GM18870 (cell line): ENCODE measurements around the gene KCNAB3.

Experiments used
- ATAC-seq: cut with Tn5 transposase; IDR thresholded peaks from one replicate; pipeline ENCODE4 v1.9.1; 2021; ENCODE audit warnings: moderate library complexity; ENCODE audit not compliant: unreplicated experiment

Gene KCNAB3

GRCh38 chr17:7940743-7941142 lies 11.1 kb upstream of the KCNAB3 start:
- ATAC-seq, result no peak

GRCh38 chr17:7940034-7940433 lies 10.4 kb upstream of the KCNAB3 start:
- ATAC-seq, result no peak

GRCh38 chr17:7935859-7936258 lies 6.2 kb upstream of the KCNAB3 start:
- ATAC-seq, result no peak

GRCh38 chr17:7932949-7933348 lies 3.3 kb upstream of the KCNAB3 start:
- no peak for ATAC-seq

GRCh38 chr17:7932483-7932891 lies 2.8 kb upstream of the KCNAB3 start:
- no peak for ATAC-seq

GRCh38 chr17:7931709-7932482 lies 2.2 kb upstream of the KCNAB3 start, which contains the start of the genes CNTROB and TRAPPC1:
CNTROB (plus strand) TSS chr17:7932206; CDS start chr17:7933080, 874 bp downstream.
TRAPPC1 (minus strand) TSS chr17:7931946; CDS start chr17:7931829, 117 bp downstream.
- ATAC-seq, result peak; percentile 91

- ATAC-seq, result no peak
These were observed 1.4 kb upstream of the KCNAB3 start for GRCh38 chr17:7930841-7931631.

GRCh38 chr17:7927596-7927995 lies 2.1 kb downstream of the KCNAB3 start:
- ATAC-seq, result no peak

GRCh38 chr17:7922845-7923628 lies 6.6 kb downstream of the KCNAB3 start:
- no peak for ATAC-seq

GRCh38 chr17:7922269-7922844 lies 7.3 kb downstream of the KCNAB3 start:
- ATAC-seq, result no peak

- no peak for ATAC-seq
These were observed 12.8 kb downstream of the KCNAB3 start for GRCh38 chr17:7916808-7917207.

- ATAC-seq, result no peak
These were observed 13.3 kb downstream of the KCNAB3 start for GRCh38 chr17:7916385-7916682.

GRCh38 chr17:7915611-7916384 lies 13.9 kb downstream of the KCNAB3 start, which contains the start of gene RNF227:
RNF227 (minus strand) TSS chr17:7916289; CDS start chr17:7916195, 94 bp downstream.
- no peak for ATAC-seq

- ATAC-seq, result no peak
These were observed 14.5 kb downstream of the KCNAB3 start for GRCh38 chr17:7915179-7915610.

- ATAC-seq, result no peak
These were observed 16.6 kb downstream of the KCNAB3 start for GRCh38 chr17:7912927-7913524.

- ATAC-seq, result no peak
These were observed 18.5 kb downstream of the KCNAB3 start for GRCh38 chr17:7911116-7911515.

GRCh38 chr17:7910711-7911110 lies 18.9 kb downstream of the KCNAB3 start:
- no peak for ATAC-seq

- ATAC-seq, result no peak
These were observed 19.4 kb downstream of the KCNAB3 start for GRCh38 chr17:7910281-7910680.

GRCh38 chr17:7909089-7909488 lies 20.6 kb downstream of the KCNAB3 start:
- ATAC-seq, result no peak
